Ovary (tissue), 9 donors: ENCODE data around the gene NR0B1. TPM values are rescaled to one million over a fixed set of nuclear protein-coding genes. Genes with fewer than 3 reads are reported as not detected.

Source experiments
- DNase-seq, 5 donors: peaks; one replicate each; pipeline ENCODE4 v3.0.0-alpha.2; 2019 to 2020
- H3K27ac ChIP-seq, 2 donors: fragments of 200-600 bp; one replicate each; pipeline versions ENCODE4 v1.5.1 to v1.8.0; 2019 to 2022
- H3K27me3 ChIP-seq: fragments of 200-600 bp; one replicate; pipeline ENCODE4 v1.8.0; 2022
- H3K36me3 ChIP-seq: fragments of 200-600 bp; sonication (generic); one replicate; pipeline ENCODE4 v1.5.1; 2019
- H3K4me1 ChIP-seq: one replicate; pipeline ENCODE4 v1.8.1; 2013; ENCODE audit warnings: mild to moderate bottlenecking, moderate library complexity; ENCODE audit not compliant: insufficient read depth
- H3K4me3 ChIP-seq: fragments of 200-600 bp; sonication (generic); one replicate; pipeline ENCODE4 v1.5.1; 2017
- H3K9me3 ChIP-seq, 2 donors: fragments of 200-600 bp in 1 of 2; sonication (generic) in 1 of 2; one replicate each; pipeline versions ENCODE4 v1.5.1 to v1.8.1; 2013 to 2019; ENCODE audit warnings: mild to moderate bottlenecking in 1 of 2, moderate library complexity in 1 of 2
- CTCF ChIP-seq, 3 donors: fragments of 450-650 bp in 2 of 3; fragments of 200-600 bp in 1 of 3; IDR thresholded peaks; one replicate each; pipeline versions ENCODE4 v1.5.1 to v1.8.0; 2016 to 2022; ENCODE audit warnings: antibody characterized with exemption in 3 of 3, mild to moderate bottlenecking in 1 of 3
- EP300 ChIP-seq: sonication (generic); formaldehyde crosslinking; IDR thresholded peaks from one replicate; pipeline ENCODE4 v1.6.1; 2017; ENCODE audit warnings: antibody characterized with exemption
- POLR2A ChIP-seq: fragments of 450-650 bp; IDR thresholded peaks from one replicate; pipeline ENCODE4 v1.6.1; 2017; ENCODE audit warnings: antibody characterized with exemption, mild to moderate bottlenecking, moderate library complexity
- WGBS, 3 donors: extraction: QIAGEN DNeasy Blood & Tissue Kit in 1 of 3; methylation state at CpG; one replicate each; pipeline versions ENCODE4 v1.1.5 to v1.1.7; 2013 to 2017; 5-methylcytosine and 5-hydroxymethylcytosine counted together
- intact Hi-C, 4 donors: fragments of 100-400 bp; cut with DNase I; formaldehyde crosslinking; loops; one replicate each; pipeline versions ENCODE4 v1.11.0 to v1.15.1; 2022 to 2023
- polyA plus RNA-seq, 2 donors: library from polyadenylated mRNA; stranded (reverse); fragments of 200-250 nt in 1 of 2; fragments of 350-450 nt in 1 of 2; fragmentation: Illumina TruSeq in 1 of 2; extraction: RNeasy Lipid Tissue Mini Kit (QIAGEN cat#74804) in 1 of 2; gene quantifications; one replicate each; pipeline ENCODE4 v1.2.3, GENCODE V29; 2013 to 2014
- total RNA-seq, 7 donors: library from RNA; depleted of rRNA in 2 of 7; stranded (reverse); fragments of >200 nt in 2 of 7; fragmentation: NEBNext Ultra II Directional in 3 of 7; extraction: Animal tissue kit (Norgen Biotek cat#: 25700) in 3 of 7; gene quantifications; one replicate each; pipeline versions ENCODE4 v1.1.0 to v1.2.4, GENCODE V29; 2016 to 2023
- donor health status: DM: no; HTN: no; CAD: no; lungs with moderate emphysema.
- donor health status: DM: no; HTN: no; CAD: no.
- donor health status: Bipolar disorder and iron deficiency.
- donor health status: DM: yes; HTN: yes; CAD: no.
- donor health status: DM: no; HTN: no; CAD: no.
- donor health status: DM: yes; HTN: yes; CAD: no.

Gene NR0B1
- total and polyA plus RNA-seq, 9 donors = 1.3 to 5.8 (median 2.6) TPM

GRCh38 chrX:30262763-30263162 lies 46.4 kb downstream of the NR0B1 start:
- Histone ChIP-seq H3K36me3 (no peaks in the 10 kb centered on the region), H3K4me3 (no peak overlapping the region), H3K4me1 (no peaks in the 10 kb centered on the region), H3K9me3 (no peaks in the 10 kb centered on the region), H3K27ac (no peak overlapping the region), H3K27me3 (no peaks in the 10 kb centered on the region)
- TF ChIP-seq POLR2A (no peak), EP300 (no peak), CTCF (IDR thresholded peaks at IDR 0.05) (no peak)
- 62 to 69% (median 65%) methylated on average over 1 of the region's 1 CpG for WGBS, 3 donors
- no peak for DNase-seq
- intact Hi-C loops = no loop called here

- H3K36me3 ChIP-seq = no peaks in the 10 kb centered on the region
- intact Hi-C loops = no loop called here
- no peak for TF ChIP-seq EP300
- no peak for TF ChIP-seq POLR2A
- TF ChIP-seq CTCF (IDR thresholded peaks at IDR 0.05) = no peak
Observed at GRCh38 chrX:30261012-30261411, 48.2 kb downstream of the NR0B1 start.

GRCh38 chrX:30259927-30260326 lies 49.3 kb downstream of the NR0B1 start:
- TF ChIP-seq EP300 (no peak), POLR2A (no peak), CTCF (IDR thresholded peaks at IDR 0.05) (no peak)
- Histone ChIP-seq H3K27me3 (no peaks in the 10 kb centered on the region), H3K4me1 (no peaks in the 10 kb centered on the region), H3K9me3 (no peaks in the 10 kb centered on the region), H3K4me3 (no peak overlapping the region), H3K27ac (no peak overlapping the region), H3K36me3 (no peaks in the 10 kb centered on the region)
- DNase-seq = no peak
- 75 to 81% (median 79%) methylated on average over 2 of the region's 2 CpGs for WGBS, 3 donors
- intact Hi-C loops = no loop called here

More at GRCh38 chrX:30261012-30261411, 48.2 kb downstream of the NR0B1 start:
- no peaks in the 10 kb centered on the region for H3K9me3 ChIP-seq
- no peak overlapping the region for H3K27ac ChIP-seq
- DNase-seq = no peak
- H3K27me3 ChIP-seq = no peaks in the 10 kb centered on the region
- no peaks in the 10 kb centered on the region for H3K4me1 ChIP-seq
- H3K4me3 ChIP-seq = no peak overlapping the region

Other genes starting within 250 kb of the NR0B1 start
- gene MAGEB2, start 93.8 kb downstream of the NR0B1 start, total RNA-seq = under 1 TPM in 1 of 7 donors, not detected in 6; 0.15 TPM
- gene MAGEB2, start 93.8 kb downstream of the NR0B1 start, polyA plus RNA-seq = under 1 TPM in 1 of 2 donors, not detected in 1; 0.27 TPM
- gene MAGEB3, start 78.7 kb downstream of the NR0B1 start, total RNA-seq = not detected
- gene MAGEB3, start 78.7 kb downstream of the NR0B1 start, polyA plus RNA-seq = not detected
- gene MAGEB4, start 67.4 kb downstream of the NR0B1 start, total RNA-seq = under 1 TPM in 1 of 7 donors, not detected in 6; 0.10 TPM
- not detected for gene MAGEB4, start 67.4 kb downstream of the NR0B1 start, polyA plus RNA-seq
- not detected for gene MAGEB1, start 62.2 kb downstream of the NR0B1 start, total RNA-seq
- gene MAGEB1, start 62.2 kb downstream of the NR0B1 start, polyA plus RNA-seq = under 1 TPM in 1 of 2 donors, not detected in 1; 0.07 TPM